Type B pancreatic cell (in vitro differentiated cells): ENCODE data around the gene MEF2B. TPM values are rescaled to one million over a fixed set of nuclear protein-coding genes. Genes with fewer than 3 reads are reported as not detected.
"Not testable (repeated sequence)": the region's sequence is repeated elsewhere in the genome, so short reads cannot be mapped to it uniquely, and the experiment has no call there.

Experiments
- DNase-seq: peaks from one replicate; pipeline ENCODE4 v3.0.0; 2021; ENCODE audit warnings: mixed read lengths; ENCODE audit not compliant: unreplicated experiment; ENCODE audit errors: extremely low spot score
- H3K27ac Mint-ChIP-seq: 2 replicates; pipeline ENCODE4 v1.8.0; 2021; ENCODE audit warnings: mild to moderate bottlenecking, mixed read lengths
- H3K27me3 Mint-ChIP-seq: 2 replicates; pipeline ENCODE4 v1.8.0; 2021; ENCODE audit warnings: mixed read lengths
- H3K36me3 Mint-ChIP-seq: 2 replicates; pipeline ENCODE4 v1.8.0; 2021; ENCODE audit warnings: mixed read lengths
- H3K4me1 Mint-ChIP-seq: one replicate; pipeline ENCODE4 v1.8.0; 2021; ENCODE audit warnings: mixed read lengths; ENCODE audit not compliant: unreplicated experiment
- H3K4me3 Mint-ChIP-seq: 2 replicates; pipeline ENCODE4 v1.8.0; 2021; ENCODE audit warnings: mild to moderate bottlenecking, mixed read lengths
- H3K9me3 Mint-ChIP-seq: 2 replicates; pipeline ENCODE4 v1.8.0; 2021; ENCODE audit warnings: mixed read lengths
- total RNA-seq: library from RNA; stranded (reverse); gene quantifications from 2 replicates; pipeline ENCODE4 v1.2.1, GENCODE V29; 2021; ENCODE audit warnings: low replicate concordance
- TF ChIP-seq, protein P1 (sequence below): fragments of 200-600 bp; sonication (generic); conservative IDR thresholded peaks from 2 replicates; pipeline ENCODE4 v1.5.0; 2021; ENCODE audit warnings: antibody characterized with exemption, mild to moderate bottlenecking

Gene MEF2B
- total RNA-seq, 1 donor from 2014 or later = 1.6 TPM

- Mint-ChIP-seq H3K4me1 (no peaks in the 10 kb centered on the region), H3K4me3 (no peak overlapping the region), H3K27ac (no peak overlapping the region), H3K36me3 (no peaks in the 10 kb centered on the region), H3K27me3 (no peaks in the 10 kb centered on the region), H3K9me3 (no peaks in the 10 kb centered on the region)
- no peak for DNase-seq
- TF ChIP-seq, protein P1, sequence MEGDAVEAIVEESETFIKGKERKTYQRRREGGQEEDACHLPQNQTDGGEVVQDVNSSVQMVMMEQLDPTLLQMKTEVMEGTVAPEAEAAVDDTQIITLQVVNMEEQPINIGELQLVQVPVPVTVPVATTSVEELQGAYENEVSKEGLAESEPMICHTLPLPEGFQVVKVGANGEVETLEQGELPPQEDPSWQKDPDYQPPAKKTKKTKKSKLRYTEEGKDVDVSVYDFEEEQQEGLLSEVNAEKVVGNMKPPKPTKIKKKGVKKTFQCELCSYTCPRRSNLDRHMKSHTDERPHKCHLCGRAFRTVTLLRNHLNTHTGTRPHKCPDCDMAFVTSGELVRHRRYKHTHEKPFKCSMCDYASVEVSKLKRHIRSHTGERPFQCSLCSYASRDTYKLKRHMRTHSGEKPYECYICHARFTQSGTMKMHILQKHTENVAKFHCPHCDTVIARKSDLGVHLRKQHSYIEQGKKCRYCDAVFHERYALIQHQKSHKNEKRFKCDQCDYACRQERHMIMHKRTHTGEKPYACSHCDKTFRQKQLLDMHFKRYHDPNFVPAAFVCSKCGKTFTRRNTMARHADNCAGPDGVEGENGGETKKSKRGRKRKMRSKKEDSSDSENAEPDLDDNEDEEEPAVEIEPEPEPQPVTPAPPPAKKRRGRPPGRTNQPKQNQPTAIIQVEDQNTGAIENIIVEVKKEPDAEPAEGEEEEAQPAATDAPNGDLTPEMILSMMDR = no peak
These were observed 14.4 kb downstream of the MEF2B start for GRCh38 chr19:19155495-19156219.

DNA sequence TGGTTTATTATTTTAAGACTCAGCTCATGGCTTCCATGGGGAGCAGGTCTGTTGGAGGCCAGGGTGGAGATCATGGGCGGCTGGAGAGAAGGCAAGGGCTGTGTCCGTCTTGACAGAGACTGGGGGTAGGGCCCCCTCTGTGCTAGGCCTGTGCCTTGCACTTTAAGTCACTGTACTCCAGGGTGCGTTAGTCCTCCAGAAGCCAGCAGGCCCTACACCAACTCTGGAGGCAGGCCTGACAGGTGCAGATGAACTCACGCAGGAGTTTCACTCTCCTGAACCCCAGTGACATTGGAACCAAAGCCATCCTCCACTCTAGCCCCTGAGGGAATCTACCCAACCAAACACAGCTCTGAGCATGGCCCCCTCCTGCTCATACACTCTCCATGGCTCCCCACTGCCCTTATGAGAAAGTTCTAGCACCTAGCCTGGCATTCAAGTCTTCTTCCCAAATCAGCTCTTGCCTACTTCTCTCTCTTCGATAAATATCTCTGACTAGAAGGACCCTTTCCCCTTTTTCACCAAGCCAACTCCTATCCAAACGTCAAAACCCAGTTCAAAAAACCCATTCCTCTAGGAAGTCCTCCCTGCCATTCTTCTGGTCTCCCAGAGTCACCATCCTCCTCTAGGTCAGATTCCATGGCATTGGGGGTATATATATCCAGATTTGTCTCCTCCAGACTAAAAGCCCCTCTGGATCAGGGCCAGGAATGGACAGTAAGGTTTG, 15.1 kb downstream of the MEF2B start:
- no peaks in the 10 kb centered on the region for H3K36me3 Mint-ChIP-seq
- H3K4me1 Mint-ChIP-seq = no peaks in the 10 kb centered on the region
- TF ChIP-seq, protein P1 = no peak
- no peaks in the 10 kb centered on the region for H3K27me3 Mint-ChIP-seq
- no peaks in the 10 kb centered on the region for H3K9me3 Mint-ChIP-seq
- DNase-seq = no peak
- no peak overlapping the region for H3K27ac Mint-ChIP-seq
- H3K4me3 Mint-ChIP-seq = no peak overlapping the region

DNA sequence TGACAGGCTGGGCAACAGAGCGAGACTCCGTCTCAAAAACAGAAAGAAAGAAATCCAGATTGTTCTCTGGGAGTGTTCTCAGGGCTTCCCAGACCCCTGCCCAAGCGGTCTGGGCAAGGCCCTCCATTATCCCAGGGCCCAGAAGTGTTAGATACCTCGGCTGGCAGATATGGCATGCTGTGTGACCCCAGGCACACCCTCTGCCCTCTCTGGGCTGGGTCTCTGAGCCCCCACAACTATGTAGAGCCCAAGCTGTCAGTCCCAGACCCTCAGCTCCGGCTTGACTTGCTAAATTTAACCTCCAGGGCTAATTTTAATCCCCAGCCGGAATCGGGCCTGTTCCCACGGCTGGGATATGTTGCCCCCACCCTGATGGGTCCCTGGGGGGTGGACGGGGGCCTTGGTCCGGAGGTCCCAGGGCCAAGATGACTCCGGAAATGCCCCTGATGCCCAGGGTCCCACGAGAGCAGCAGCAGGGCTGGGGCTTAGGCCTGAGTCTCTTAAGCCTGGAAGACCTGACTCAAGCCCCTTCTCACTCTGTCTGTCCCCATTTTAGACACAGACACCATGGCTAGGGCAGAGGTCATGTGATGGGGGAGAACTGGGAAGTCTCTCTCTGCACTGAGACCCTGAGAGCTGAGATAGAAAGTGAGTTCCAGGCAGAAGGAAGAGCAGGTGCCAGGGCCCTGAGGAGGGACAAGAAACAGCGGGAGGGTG, 17.2 kb downstream of the MEF2B start:
- Mint-ChIP-seq H3K9me3 (no peaks in the 10 kb centered on the region), H3K36me3 (no peaks in the 10 kb centered on the region), H3K4me3 (no peak overlapping the region), H3K27ac (no peak overlapping the region), H3K27me3 (no peaks in the 10 kb centered on the region), H3K4me1 (no peaks in the 10 kb centered on the region)
- TF ChIP-seq, protein P1 = no peak
- DNase-seq = no peak

DNA sequence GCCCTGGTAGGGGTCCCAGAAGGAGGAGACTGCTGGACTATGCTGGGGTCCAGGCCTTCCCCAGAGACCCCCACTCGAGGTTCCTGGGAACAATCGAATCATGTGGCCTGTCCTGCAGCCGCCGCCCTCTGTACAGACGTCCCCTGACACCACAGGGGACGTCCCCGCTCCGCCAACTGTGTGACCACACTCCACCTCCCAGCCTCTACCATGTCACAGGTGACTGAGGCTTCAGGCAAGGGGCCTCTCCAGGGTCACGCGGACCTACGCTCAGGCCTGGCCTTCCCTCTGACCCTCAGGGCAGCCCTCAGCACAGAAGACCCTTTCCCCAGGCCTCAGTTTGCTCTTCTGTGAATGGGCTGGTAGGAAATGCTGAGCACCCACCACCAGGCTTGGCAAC, 18.6 kb downstream of the MEF2B start:
- H3K27me3 Mint-ChIP-seq = no peaks in the 10 kb centered on the region
- no peaks in the 10 kb centered on the region for H3K4me1 Mint-ChIP-seq
- H3K4me3 Mint-ChIP-seq = no peak overlapping the region
- no peak overlapping the region for H3K27ac Mint-ChIP-seq
- no peaks in the 10 kb centered on the region for H3K36me3 Mint-ChIP-seq
- no peak for DNase-seq
- H3K9me3 Mint-ChIP-seq = no peaks in the 10 kb centered on the region
- TF ChIP-seq, protein P1 = no peak

DNA sequence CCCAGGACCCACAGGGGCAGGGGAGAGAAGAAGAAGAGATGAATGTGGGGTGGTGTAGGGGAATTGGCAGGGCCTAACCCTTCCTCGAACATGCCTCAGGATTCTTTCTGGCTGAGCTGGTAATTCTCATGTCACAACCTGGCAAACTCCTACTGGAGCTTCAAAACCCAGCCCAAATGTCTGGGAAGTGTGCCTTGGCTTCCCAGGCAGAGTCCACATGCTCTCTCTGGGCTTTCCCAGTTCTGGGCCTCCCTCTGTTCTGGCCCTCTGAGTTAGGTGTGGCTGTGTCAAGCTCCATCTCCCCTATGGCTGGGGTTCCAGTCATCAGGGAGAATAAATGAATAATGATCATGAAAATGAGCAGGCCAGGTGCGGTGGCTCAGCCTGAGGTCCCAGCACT, 20.6 kb downstream of the MEF2B start:
- Mint-ChIP-seq H3K36me3 (no peaks in the 10 kb centered on the region), H3K4me1 (no peaks in the 10 kb centered on the region), H3K27ac (no peak overlapping the region), H3K27me3 (no peaks in the 10 kb centered on the region), H3K4me3 (no peak overlapping the region), H3K9me3 (no peaks in the 10 kb centered on the region)
- TF ChIP-seq, protein P1 = no peak
- no peak for DNase-seq

GRCh38 chr19:19148504-19148903, 21.6 kb downstream of the MEF2B start:
- H3K27me3 Mint-ChIP-seq, H3K27ac Mint-ChIP-seq, DNase-seq, H3K4me3 Mint-ChIP-seq, H3K36me3 Mint-ChIP-seq, H3K9me3 Mint-ChIP-seq, H3K4me1 Mint-ChIP-seq: not testable (repeated sequence)
